Measurements from ENCODE around the gene MYOD1. TPM values are rescaled to one million over a fixed set of nuclear protein-coding genes. Genes with fewer than 3 reads are reported as not detected.

Gene MYOD1
- total RNA-seq, 2 donors from 2014 or later: not detected

- no peak for TF ChIP-seq POLR2A (IDR thresholded peaks at IDR 0.05)
- no peak for TF ChIP-seq CTCF (IDR thresholded peaks at IDR 0.05)
- H3K9me3 ChIP-seq: no peaks in the 10 kb centered on the region
- ATAC-seq (no peak), DNase-seq (no peak)
- H3K4me1 ChIP-seq: peaks cover 11% of the 10 kb centered on the region
- 44 to 55% methylated on average over 2 of the region's 2 CpGs for WGBS, 2 donors
- no peak overlapping the region for H3K4me3 ChIP-seq
- no peaks in the 10 kb centered on the region for H3K27me3 ChIP-seq
- H3K36me3 ChIP-seq (replicated peaks in 1 of 2; ENCODE audit: insufficient read depth in 1 of 2, low read depth in 2 of 2): no peaks in the 10 kb centered on the region
- no peak overlapping the region for H3K27ac ChIP-seq
- intact Hi-C loops (cut with DNase I): no loop called here
Measured at GRCh38 chr11:17730137-17730536, 10.8 kb downstream of the MYOD1 start.

- intact Hi-C loops (cut with DNase I): no loop called here
- no peaks in the 10 kb centered on the region for H3K9me3 ChIP-seq
- H3K4me1 ChIP-seq: peaks cover 17% of the 10 kb centered on the region
- peak; percentile 92 to 97 (median 96) for DNase-seq
- H3K4me3 ChIP-seq: no peak overlapping the region
- H3K36me3 ChIP-seq (replicated peaks in 1 of 2; ENCODE audit: insufficient read depth in 1 of 2, low read depth in 2 of 2): no peaks in the 10 kb centered on the region
- no peak overlapping the region for H3K27ac ChIP-seq
- no peak for TF ChIP-seq POLR2A (IDR thresholded peaks at IDR 0.05)
- peak; percentile 77 to 95 (median 92) for TF ChIP-seq CTCF (IDR thresholded peaks at IDR 0.05)
- no peaks in the 10 kb centered on the region for H3K27me3 ChIP-seq
- 13% methylated on average over 9 of the region's 9 CpGs for WGBS, 2 donors
- ATAC-seq: peak; percentile 87
Measured at GRCh38 chr11:17730608-17731462, 11.5 kb downstream of the MYOD1 start.

GRCh38 chr11:17733261-17733660 is 13.9 kb downstream of the MYOD1 start:
- intact Hi-C loops (cut with DNase I): no loop called here
- no peak for ATAC-seq
- Histone ChIP-seq H3K36me3 (replicated peaks in 1 of 2; ENCODE audit: insufficient read depth in 1 of 2, low read depth in 2 of 2) (no peaks in the 10 kb centered on the region), H3K4me3 (no peak overlapping the region), H3K4me1 (peaks cover 22% of the 10 kb centered on the region), H3K27me3 (peaks cover 0 to 19% of the 10 kb centered on the region in 2 donors), H3K27ac (no peak overlapping the region), H3K9me3 (no peaks in the 10 kb centered on the region)
- 35 to 38% methylated on average over 4 of the region's 4 CpGs for WGBS, 2 donors
- TF ChIP-seq POLR2A (IDR thresholded peaks at IDR 0.05): no peak
- TF ChIP-seq CTCF (IDR thresholded peaks at IDR 0.05): no peak
- DNase-seq: no peak

GRCh38 chr11:17734418-17734911 is 15.1 kb downstream of the MYOD1 start, which contains the start of gene KCNC1:
TSS of gene KCNC1 (plus strand) at chr11:17734781. CDS start at chr11:17736003, 1,222 bp downstream.
- ATAC-seq (peak; percentile 53), DNase-seq (peak; percentile 26 to 60 (median 41))
- H3K27me3 ChIP-seq: peaks cover 0 to 31% of the 10 kb centered on the region in 2 donors
- intact Hi-C loops (cut with DNase I): no loop called here
- no peak within 1 kb of the TSS for H3K27ac ChIP-seq
- peaks cover 22% of the 10 kb centered on the region for H3K4me1 ChIP-seq
- no peaks in the 10 kb centered on the region for H3K9me3 ChIP-seq
- WGBS, 2 donors: 0% methylated on average over 10 to 62 of the region's 66 CpGs
- peak within 1 kb of the TSS in 1 of 2 donors; percentile 24 for H3K4me3 ChIP-seq
- no peaks in the 10 kb centered on the region for H3K36me3 ChIP-seq (replicated peaks in 1 of 2; ENCODE audit: insufficient read depth in 1 of 2, low read depth in 2 of 2)
- TF ChIP-seq POLR2A (IDR thresholded peaks at IDR 0.05): no peak
- no peak for TF ChIP-seq CTCF (IDR thresholded peaks at IDR 0.05)
